ENCODE results near the gene OR51D1.
A peak's percentile ranks its signal among the peaks of the same experiment; 100 is the strongest.

OR51D1 gene

GRCh38 chr11:4615856-4616444 lies 21.3 kb upstream of the OR51D1 start:
- H3K9me2 ChIP-seq (replicated peaks; ENCODE audit: low read depth, low read length): no peaks in the 10 kb centered on the region
- H3K4me2 ChIP-seq (ENCODE audit: low read depth, low read length, poor library complexity, severe bottlenecking): no peak overlapping the region
- H3K27me3 ChIP-seq (ENCODE audit: insufficient read depth, low read length, poor library complexity, severe bottlenecking): peaks cover 34% of the 10 kb centered on the region
- no peak overlapping the region for H3K4me3 ChIP-seq (ENCODE audit: low read length, poor library complexity, severe bottlenecking)
- H3K9me3 ChIP-seq (ENCODE audit: insufficient read depth, low read depth, low read length): no peaks in the 10 kb centered on the region
- H3K36me3 ChIP-seq (ENCODE audit: insufficient read depth, low read length): no peaks in the 10 kb centered on the region
- no peaks in the 10 kb centered on the region for H4K20me1 ChIP-seq (ENCODE audit: insufficient read depth, low read length, poor library complexity, severe bottlenecking)
- TF ChIP-seq EZH2phosphoT487 (IDR thresholded peaks at IDR 0.05; ENCODE audit: borderline replicate concordance): no peak
- no peak for TF ChIP-seq CTCF (conservative IDR thresholded peaks at IDR 0.05; ENCODE audit: low read length)
- H3K4me1 ChIP-seq (ENCODE audit: insufficient read depth, low read length, poor library complexity, severe bottlenecking): no peaks in the 10 kb centered on the region
- H3K9ac ChIP-seq (ENCODE audit: low read depth, low read length, poor library complexity, severe bottlenecking): no peak overlapping the region
- H3F3A ChIP-seq (ENCODE audit: low read depth): no peaks in the 10 kb centered on the region
- no peak overlapping the region for H2AFZ ChIP-seq (ENCODE audit: low read length)
- H3K79me2 ChIP-seq (ENCODE audit: insufficient read depth, low read length): no peaks in the 10 kb centered on the region

GRCh38 chr11:4619514-4619913 lies 17.8 kb upstream of the OR51D1 start:
- no peak overlapping the region for H2AFZ ChIP-seq (ENCODE audit: low read length)
- H3K27me3 ChIP-seq (ENCODE audit: insufficient read depth, low read length, poor library complexity, severe bottlenecking): peaks cover 12% of the 10 kb centered on the region
- no peak overlapping the region for H3K9ac ChIP-seq (ENCODE audit: low read depth, low read length, poor library complexity, severe bottlenecking)
- H3K9me3 ChIP-seq (ENCODE audit: insufficient read depth, low read depth, low read length): no peaks in the 10 kb centered on the region
- H3F3A ChIP-seq (ENCODE audit: low read depth): no peaks in the 10 kb centered on the region
- TF ChIP-seq EZH2phosphoT487 (IDR thresholded peaks at IDR 0.05; ENCODE audit: borderline replicate concordance) (no peak), CTCF (conservative IDR thresholded peaks at IDR 0.05; ENCODE audit: low read length) (no peak)
- H3K79me2 ChIP-seq (ENCODE audit: insufficient read depth, low read length): no peaks in the 10 kb centered on the region
- no peaks in the 10 kb centered on the region for H3K36me3 ChIP-seq (ENCODE audit: insufficient read depth, low read length)
- no peak overlapping the region for H3K4me2 ChIP-seq (ENCODE audit: low read depth, low read length, poor library complexity, severe bottlenecking)
- no peaks in the 10 kb centered on the region for H3K4me1 ChIP-seq (ENCODE audit: insufficient read depth, low read length, poor library complexity, severe bottlenecking)
- H4K20me1 ChIP-seq (ENCODE audit: insufficient read depth, low read length, poor library complexity, severe bottlenecking): no peaks in the 10 kb centered on the region
- H3K4me3 ChIP-seq (ENCODE audit: low read length, poor library complexity, severe bottlenecking): no peak overlapping the region
- no peaks in the 10 kb centered on the region for H3K9me2 ChIP-seq (replicated peaks; ENCODE audit: low read depth, low read length)

- no peak overlapping the region for H3K4me3 ChIP-seq (ENCODE audit: low read length, poor library complexity, severe bottlenecking)
- H3K9ac ChIP-seq (ENCODE audit: low read depth, low read length, poor library complexity, severe bottlenecking): no peak overlapping the region
- peak overlapping the region; percentile 6; the same call in 1 of the 2 replicates for H2AFZ ChIP-seq (ENCODE audit: low read length)
- H3K79me2 ChIP-seq (ENCODE audit: insufficient read depth, low read length): no peaks in the 10 kb centered on the region
- H3K4me2 ChIP-seq (ENCODE audit: low read depth, low read length, poor library complexity, severe bottlenecking): no peak overlapping the region
- no peaks in the 10 kb centered on the region for H3K4me1 ChIP-seq (ENCODE audit: insufficient read depth, low read length, poor library complexity, severe bottlenecking)
- H3K9me2 ChIP-seq (replicated peaks; ENCODE audit: low read depth, low read length): no peaks in the 10 kb centered on the region
- TF ChIP-seq CTCF (conservative IDR thresholded peaks at IDR 0.05; ENCODE audit: low read length) (peak; percentile 90), EZH2phosphoT487 (IDR thresholded peaks at IDR 0.05; ENCODE audit: borderline replicate concordance) (no peak)
- no peaks in the 10 kb centered on the region for H3K36me3 ChIP-seq (ENCODE audit: insufficient read depth, low read length)
- H3K27me3 ChIP-seq (ENCODE audit: insufficient read depth, low read length, poor library complexity, severe bottlenecking): no peaks in the 10 kb centered on the region
- H3K9me3 ChIP-seq (ENCODE audit: insufficient read depth, low read depth, low read length): no peaks in the 10 kb centered on the region
- no peaks in the 10 kb centered on the region for H4K20me1 ChIP-seq (ENCODE audit: insufficient read depth, low read length, poor library complexity, severe bottlenecking)
- no peaks in the 10 kb centered on the region for H3F3A ChIP-seq (ENCODE audit: low read depth)
Observed at GRCh38 chr11:4626207-4627099, 10.8 kb upstream of the OR51D1 start.

Data from Loucy (cell line).